GM12878 (cell line): Measurements from ENCODE around the gene GSE1. TPM values are rescaled to one million over a fixed set of nuclear protein-coding genes. Genes with fewer than 3 reads are reported as not detected.

Source experiments
- ATAC-seq: fragments of 200-7000 bp; cut with Tn5 transposase; 3 replicates; pipeline ENCODE4 v1.9.1; 2020; ENCODE audit warnings: mild to moderate bottlenecking, moderate library complexity
- BruUV-seq: library from RNA; stranded (reverse); fragments of 400-500 nt; replicated peaks from 2 replicates; lab custom pipeline; 2021; lab: Mats Ljungman, UMichigan
- CTCF ChIA-PET: fragments of 300-600 bp; sonication (Branson Sonifier 250); formaldehyde crosslinking; extraction: SDS; loops from one replicate; lab custom pipeline; 2021; ENCODE audit warnings: inconsistent platforms; lab: Yijun Ruan, JAX
- POLR2A ChIA-PET: fragments of 350-600 bp; formaldehyde crosslinking; extraction: SDS; loops from one replicate; lab custom pipeline; 2021; ENCODE audit warnings: inconsistent platforms; lab: Charles Lee
- RAD21 ChIA-PET: fragments of 300-600 bp; sonication (Branson Sonifier 250); formaldehyde crosslinking; loops from one replicate; lab custom pipeline; 2023; ENCODE audit warnings: antibody characterized with exemption; ENCODE audit not compliant: unreplicated experiment; lab: Charles Lee
- SMC1A ChIA-PET: fragments of 300-600 bp; sonication (Branson Sonifier 250); formaldehyde crosslinking; loops from one replicate; lab custom pipeline; 2023; ENCODE audit not compliant: unreplicated experiment, uncharacterized antibody; lab: Charles Lee
- DNase-seq: peaks from one replicate; pipeline ENCODE4 v3.0.0-alpha.2; 2011; ENCODE audit warnings: low read depth, low spot score
- FAIRE-seq: peaks from 3 replicates; lab custom pipeline; 2011; peaks lifted over from hg19 to GRCh38; lab: Jason Lieb, UNC
- H2AFZ ChIP-seq: 2 replicates; pipeline ENCODE4 v1.6.0; 2011; ENCODE audit warnings: low read depth, low read length, control low read depth; ENCODE audit not compliant: control insufficient read depth
- H3K27ac ChIP-seq: 2 replicates; pipeline ENCODE4 v1.5.1; 2011; ENCODE audit warnings: control low read depth; ENCODE audit not compliant: control insufficient read depth, insufficient read depth
- H3K27me3 ChIP-seq, 2 experiments: replicated peaks in 1 of 2; 2 replicates each; pipeline versions ENCODE4 v1.6.0 to v1.6.1; 2011; ENCODE audit warnings: low read length in 1 of 2; ENCODE audit not compliant: control insufficient read depth in 2 of 2, insufficient read depth in 2 of 2
- H3K36me3 ChIP-seq, 2 experiments: 2 replicates each; pipeline ENCODE4 v1.5.1; 2011; ENCODE audit warnings: low read length in 1 of 2; ENCODE audit not compliant: control insufficient read depth in 2 of 2, insufficient read depth in 2 of 2
- H3K4me1 ChIP-seq: 2 replicates; pipeline ENCODE4 v1.6.1; 2011; ENCODE audit warnings: mild to moderate bottlenecking, low read length, moderate library complexity, mixed read lengths; ENCODE audit not compliant: control insufficient read depth, insufficient read depth
- H3K4me2 ChIP-seq: 2 replicates; pipeline ENCODE4 v1.6.0; 2011; ENCODE audit warnings: control low read depth; ENCODE audit not compliant: control insufficient read depth, insufficient read depth
- H3K4me3 ChIP-seq: fragments of 200-600 bp; sonication (generic); 2 replicates; pipeline ENCODE4 v1.5.1; 2016
- H3K79me2 ChIP-seq: 2 replicates; pipeline ENCODE4 v1.6.0; 2011; ENCODE audit warnings: low read length; ENCODE audit not compliant: control insufficient read depth, insufficient read depth
- H3K9ac ChIP-seq: 2 replicates; pipeline ENCODE4 v1.8.0; 2011; ENCODE audit warnings: low read length, control low read depth, mixed read lengths; ENCODE audit not compliant: control insufficient read depth, insufficient read depth
- H3K9me3 ChIP-seq: replicated peaks from 3 replicates; pipeline ENCODE4 v1.5.1; 2011; ENCODE audit warnings: mild to moderate bottlenecking, low read length; ENCODE audit not compliant: control insufficient read depth, insufficient read depth
- H4K20me1 ChIP-seq: 2 replicates; pipeline ENCODE4 v1.6.0; 2011; ENCODE audit not compliant: control insufficient read depth, insufficient read depth
- CBFB ChIP-seq: IDR thresholded peaks from 2 replicates; pipeline ENCODE4 v1.6.1; 2016; ENCODE audit warnings: antibody characterized with exemption, low read depth
- CBX3 ChIP-seq: fragments of 200-600 bp; sonication (generic); IDR thresholded peaks from 2 replicates; pipeline ENCODE4 v1.6.1; 2016; ENCODE audit warnings: low read depth, borderline replicate concordance
- CHD1 ChIP-seq: IDR thresholded peaks from 2 replicates; pipeline ENCODE4 v1.6.1; 2012; ENCODE audit warnings: low read depth, low read length, improper control_type of control experiment
- DPF2 ChIP-seq: fragments of 450-650 bp; IDR thresholded peaks from 2 replicates; pipeline ENCODE4 v1.6.1; 2017; ENCODE audit warnings: mild to moderate bottlenecking
- EGR1 ChIP-seq, 2 experiments: IDR thresholded peaks; 1 replicate in 1 of 2; 2 replicates in 1 of 2; pipeline ENCODE4 v1.6.1; 2011 to 2012; ENCODE audit warnings: low read depth in 2 of 2, low read length in 2 of 2, borderline replicate concordance in 1 of 2, mild to moderate bottlenecking in 1 of 2, moderate library complexity in 1 of 2
- FOXM1 ChIP-seq: IDR thresholded peaks from 2 replicates; pipeline ENCODE4 v1.6.1; 2012; ENCODE audit warnings: low read depth, mild to moderate bottlenecking, inconsistent platforms, low read length, moderate library complexity
- GATAD2B ChIP-seq: fragments of 450-650 bp; conservative IDR thresholded peaks from 2 replicates; pipeline ENCODE4 v1.6.1; 2017; ENCODE audit warnings: low read depth, mild to moderate bottlenecking, moderate library complexity
- JUNB ChIP-seq: IDR thresholded peaks from 2 replicates; pipeline ENCODE4 v1.6.1; 2016; ENCODE audit warnings: antibody characterized with exemption, mild to moderate bottlenecking
- MEF2B ChIP-seq: fragments of 450-650 bp; IDR thresholded peaks from 2 replicates; pipeline ENCODE4 v1.6.1; 2018; ENCODE audit warnings: mild to moderate bottlenecking, moderate library complexity; ENCODE audit not compliant: partially characterized antibody, poor library complexity, severe bottlenecking
- NFXL1 ChIP-seq: fragments of 450-650 bp; IDR thresholded peaks from 2 replicates; pipeline ENCODE4 v1.6.1; 2017; ENCODE audit warnings: antibody characterized with exemption, mild to moderate bottlenecking, borderline replicate concordance
- NFYA ChIP-seq: IDR thresholded peaks from 2 replicates; pipeline ENCODE4 v1.6.1; 2011; ENCODE audit warnings: low read depth, mild to moderate bottlenecking, low read length, improper control_type of control experiment, borderline replicate concordance
- NR2C1 ChIP-seq: fragments of 450-650 bp; IDR thresholded peaks from 2 replicates; pipeline ENCODE4 v1.6.1; 2017; ENCODE audit warnings: antibody characterized with exemption, mild to moderate bottlenecking, moderate library complexity
- NR2C2 ChIP-seq: IDR thresholded peaks from 2 replicates; pipeline ENCODE4 v1.6.1; 2011; ENCODE audit warnings: borderline replicate concordance, low read depth; ENCODE audit not compliant: control insufficient read depth, insufficient read length
- RAD21 ChIP-seq: IDR thresholded peaks from 2 replicates; pipeline ENCODE4 v1.6.1; 2011; ENCODE audit warnings: mild to moderate bottlenecking, low read depth, low read length, moderate library complexity; ENCODE audit not compliant: insufficient read depth
- ZZZ3 ChIP-seq: IDR thresholded peaks from 2 replicates; pipeline ENCODE4 v1.6.1; 2011; ENCODE audit warnings: low read depth; ENCODE audit not compliant: control insufficient read depth, insufficient read length
- WGBS: methylation state at CpG from one replicate; pipeline ENCODE4 v1.1.6; 2016; ENCODE audit warnings: low lambda C conversion rate; ENCODE audit not compliant: insufficient replicate concordance, insufficient coverage; ENCODE audit errors: missing lambda C conversion rate; 5-methylcytosine and 5-hydroxymethylcytosine counted together
- in situ Hi-C: fragments of 300-500 bp; cut with MboI; formaldehyde crosslinking; loops from 9 replicates; pipeline ENCODE4 v1.14.3; 2018; ENCODE audit warnings: mixed read lengths
- intact Hi-C: fragments of 100-400 bp; cut with micrococcal nuclease; formaldehyde crosslinking; loops from one replicate; pipeline ENCODE4 v1.14.2; 2022; ENCODE audit not compliant: unreplicated experiment
- polyA plus RNA-seq, 11 experiments: library from polyadenylated mRNA; depleted of rRNA in 4 of 11; unstranded in 6 of 11; stranded (reverse) in 5 of 11; fragments of >200 nt; fragmentation: Nextera tagmentation in 4 of 11; fragmentation: Illumina TruSeq in 1 of 11; extraction: Ambion mirVana in 4 of 11; extraction: Trizol in 1 of 11; gene quantifications; 1 replicate in 1 of 11; 2 replicates in 10 of 11; pipeline versions ENCODE4 v1.2.1 to v1.2.3, GENCODE V29; 2011 to 2016; ENCODE audit warnings: inconsistent platforms in 2 of 11, missing spikeins in 2 of 11, low read depth in 1 of 11
- total RNA-seq, 4 experiments: library from RNA; depleted of rRNA in 3 of 4; stranded (reverse); fragments of >200 nt in 3 of 4; fragmentation: Illumina TruSeq in 1 of 4; extraction: Trizol in 1 of 4; gene quantifications; 2 replicates each; pipeline versions ENCODE4 v1.2.1 to v1.2.3, GENCODE V29; 2013 to 2021
- TF ChIP-seq, protein P1 (sequence below): IDR thresholded peaks from 2 replicates; pipeline ENCODE4 v1.6.1; 2011; ENCODE audit warnings: borderline replicate concordance, low read depth, mild to moderate bottlenecking, moderate library complexity, low read length; ENCODE audit not compliant: insufficient read depth, poor library complexity, severe bottlenecking
- TF ChIP-seq, protein P2 (sequence below): fragments of 150-350 bp; IDR thresholded peaks from 2 replicates; pipeline ENCODE4 v1.6.1; 2014; ENCODE audit warnings: mild to moderate bottlenecking, low read depth, low read length
- TF ChIP-seq, protein P3 (sequence below): fragments of 450-650 bp; IDR thresholded peaks from 2 replicates; pipeline ENCODE4 v1.6.1; 2017; ENCODE audit warnings: low read depth, mild to moderate bottlenecking, moderate library complexity

Gene GSE1
- total and polyA plus RNA-seq, 10 of the 15 experiments (the other 5 are each of a cell fraction or from before 2014, with no cell fraction given) = 4.6 to 58.7 (median 18.2) TPM

- TF ChIP-seq, protein P1, sequence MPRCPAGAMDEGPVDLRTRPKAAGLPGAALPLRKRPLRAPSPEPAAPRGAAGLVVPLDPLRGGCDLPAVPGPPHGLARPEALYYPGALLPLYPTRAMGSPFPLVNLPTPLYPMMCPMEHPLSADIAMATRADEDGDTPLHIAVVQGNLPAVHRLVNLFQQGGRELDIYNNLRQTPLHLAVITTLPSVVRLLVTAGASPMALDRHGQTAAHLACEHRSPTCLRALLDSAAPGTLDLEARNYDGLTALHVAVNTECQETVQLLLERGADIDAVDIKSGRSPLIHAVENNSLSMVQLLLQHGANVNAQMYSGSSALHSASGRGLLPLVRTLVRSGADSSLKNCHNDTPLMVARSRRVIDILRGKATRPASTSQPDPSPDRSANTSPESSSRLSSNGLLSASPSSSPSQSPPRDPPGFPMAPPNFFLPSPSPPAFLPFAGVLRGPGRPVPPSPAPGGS = no peak
- TF ChIP-seq NR2C1 (no peak), NFXL1 (no peak), FOXM1 (no peak), JUNB (no peak), MEF2B (no peak), NFYA (no peak), EGR1 (IDR thresholded peaks at IDR 0.05; ENCODE audit: borderline replicate concordance in 1 of 2, low read depth in 2 of 2, low read length in 2 of 2) (no peak), CBFB (no peak), ZZZ3 (no peak)
Observed at GRCh38 chr16:85608887-85609286, 4.2 kb upstream of the GSE1 start (continued).

DNA sequence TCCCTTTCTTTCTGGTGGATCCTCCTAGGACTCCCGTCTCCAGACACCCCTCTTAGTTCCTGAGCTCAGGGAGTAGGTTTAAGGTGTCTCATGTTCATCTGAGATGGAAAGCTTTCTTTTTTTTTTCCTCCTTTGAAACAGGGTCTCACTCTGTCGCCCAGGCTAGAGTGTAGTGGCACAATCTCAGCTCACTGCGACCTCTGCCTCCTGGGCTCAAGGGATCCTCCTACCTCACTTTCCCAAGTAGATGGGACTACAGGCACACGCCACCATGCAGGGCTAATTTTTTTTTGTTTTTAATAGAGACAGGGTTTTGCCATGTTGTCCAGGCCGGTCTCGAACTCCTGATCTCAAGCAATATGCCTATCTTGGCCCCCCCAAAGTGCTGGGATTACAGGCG is 3.6 kb upstream of the GSE1 start:
- no peak overlapping the region for H3K27ac ChIP-seq
- ChIA-PET RAD21 (interaction anchor here (0.8 to 6.0 kb wide), 12 partner anchors 41 to 187 kb away, joined by 3 to 56 read pairs (median 4); no protein-coding TSS in a partner anchor), SMC1A (interaction anchor here (0.6 to 3.1 kb wide), 11 partner anchors 21 to 242 kb away, joined by 3 to 20 read pairs (median 4); no protein-coding TSS in a partner anchor), CTCF (interaction anchor here (0.8 to 5.3 kb wide), 17 partner anchors 12 to 217 kb away, joined by 3 to 47 read pairs (median 7); no protein-coding TSS in a partner anchor), POLR2A (interaction anchor here (0.6 to 1.9 kb wide), 2 partner anchors 50 to 55 kb away, joined by 3 to 7 read pairs; no protein-coding TSS in a partner anchor)
- in situ Hi-C loops = loop anchor here (5.0 to 25.0 kb wide), 2 partner anchors 117 to 172 kb away; no protein-coding TSS in a partner anchor
- peaks cover 13% of the 10 kb centered on the region for H4K20me1 ChIP-seq
- peaks cover 34% of the 10 kb centered on the region for H3K79me2 ChIP-seq
- intact Hi-C loops = no loop called here
- no TSS peak for BruUV-seq
- no peaks in the 10 kb centered on the region for H3K9me3 ChIP-seq
- DNase-seq (no peak), ATAC-seq (no peak), FAIRE-seq (no peak)
- H3K27me3 ChIP-seq = no peaks in the 10 kb centered on the region
- H3K36me3 ChIP-seq = peaks cover 0 to 5% of the 10 kb centered on the region in 2 experiments; a peak in 2 of 4 replicates
- 85% methylated on average over 7 of the region's 7 CpGs for WGBS
- H3K4me3 ChIP-seq = no peak overlapping the region
- H2AFZ ChIP-seq = no peak overlapping the region
- no peak overlapping the region for H3K9ac ChIP-seq
- no peak overlapping the region for H3K4me2 ChIP-seq
- peaks cover 23% of the 10 kb centered on the region for H3K4me1 ChIP-seq
- TF ChIP-seq ZZZ3 (no peak), NR2C2 (no peak), NFXL1 (no peak), RAD21 (no peak), CBX3 (no peak), GATAD2B (no peak), DPF2 (no peak), CHD1 (no peak), CBFB (no peak)
- TF ChIP-seq, protein P2, sequence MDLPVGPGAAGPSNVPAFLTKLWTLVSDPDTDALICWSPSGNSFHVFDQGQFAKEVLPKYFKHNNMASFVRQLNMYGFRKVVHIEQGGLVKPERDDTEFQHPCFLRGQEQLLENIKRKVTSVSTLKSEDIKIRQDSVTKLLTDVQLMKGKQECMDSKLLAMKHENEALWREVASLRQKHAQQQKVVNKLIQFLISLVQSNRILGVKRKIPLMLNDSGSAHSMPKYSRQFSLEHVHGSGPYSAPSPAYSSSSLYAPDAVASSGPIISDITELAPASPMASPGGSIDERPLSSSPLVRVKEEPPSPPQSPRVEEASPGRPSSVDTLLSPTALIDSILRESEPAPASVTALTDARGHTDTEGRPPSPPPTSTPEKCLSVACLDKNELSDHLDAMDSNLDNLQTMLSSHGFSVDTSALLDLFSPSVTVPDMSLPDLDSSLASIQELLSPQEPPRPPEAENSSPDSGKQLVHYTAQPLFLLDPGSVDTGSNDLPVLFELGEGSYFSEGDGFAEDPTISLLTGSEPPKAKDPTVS = no peak
- TF ChIP-seq, protein P3, sequence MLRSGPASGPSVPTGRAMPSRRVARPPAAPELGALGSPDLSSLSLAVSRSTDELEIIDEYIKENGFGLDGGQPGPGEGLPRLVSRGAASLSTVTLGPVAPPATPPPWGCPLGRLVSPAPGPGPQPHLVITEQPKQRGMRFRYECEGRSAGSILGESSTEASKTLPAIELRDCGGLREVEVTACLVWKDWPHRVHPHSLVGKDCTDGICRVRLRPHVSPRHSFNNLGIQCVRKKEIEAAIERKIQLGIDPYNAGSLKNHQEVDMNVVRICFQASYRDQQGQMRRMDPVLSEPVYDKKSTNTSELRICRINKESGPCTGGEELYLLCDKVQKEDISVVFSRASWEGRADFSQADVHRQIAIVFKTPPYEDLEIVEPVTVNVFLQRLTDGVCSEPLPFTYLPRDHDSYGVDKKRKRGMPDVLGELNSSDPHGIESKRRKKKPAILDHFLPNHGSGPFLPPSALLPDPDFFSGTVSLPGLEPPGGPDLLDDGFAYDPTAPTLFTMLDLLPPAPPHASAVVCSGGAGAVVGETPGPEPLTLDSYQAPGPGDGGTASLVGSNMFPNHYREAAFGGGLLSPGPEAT = no peak
